ENCODE data around the gene PARD3B. TPM values are rescaled to one million over a fixed set of nuclear protein-coding genes. Genes with fewer than 3 reads are reported as not detected.

Gene PARD3B
- total and polyA plus RNA-seq, 2 experiments from 2014 or later: 4.3 to 8.5 TPM

GRCh38 chr2:205094031-205094430 lies 548.8 kb downstream of the PARD3B start:
- H3K36me3 ChIP-seq: no peaks in the 10 kb centered on the region
- H3K4me3 ChIP-seq: no peak overlapping the region
- no peaks in the 10 kb centered on the region for H3K27me3 ChIP-seq
- TF ChIP-seq CTCF (IDR thresholded peaks at IDR 0.05; ENCODE audit: low read depth, low read length): no peak
- H3K9me3 ChIP-seq (ENCODE audit: low read depth): no peaks in the 10 kb centered on the region
- no peak for DNase-seq (ENCODE audit: low read depth in 1 of 2, low spot score in 1 of 2)
- H3K27ac ChIP-seq: no peak overlapping the region
- peaks cover 48% of the 10 kb centered on the region for H3K4me1 ChIP-seq (ENCODE audit: low read depth)

- Histone ChIP-seq H3K4me3 (no peak overlapping the region), H3K4me1 (ENCODE audit: low read depth) (peaks cover 21% of the 10 kb centered on the region), H3K9me3 (ENCODE audit: low read depth) (no peaks in the 10 kb centered on the region), H3K27me3 (no peaks in the 10 kb centered on the region), H3K27ac (no peak overlapping the region), H3K36me3 (no peaks in the 10 kb centered on the region)
- DNase-seq (ENCODE audit: low read depth in 1 of 2, low spot score in 1 of 2): no peak
- no peak for TF ChIP-seq CTCF (IDR thresholded peaks at IDR 0.05; ENCODE audit: low read depth, low read length)
Measured at GRCh38 chr2:205103699-205104098, 558.4 kb downstream of the PARD3B start.

GRCh38 chr2:205107810-205108209 lies 562.5 kb downstream of the PARD3B start:
- TF ChIP-seq CTCF (IDR thresholded peaks at IDR 0.05; ENCODE audit: low read depth, low read length): no peak
- no peaks in the 10 kb centered on the region for H3K36me3 ChIP-seq
- no peaks in the 10 kb centered on the region for H3K9me3 ChIP-seq (ENCODE audit: low read depth)
- DNase-seq (ENCODE audit: low read depth in 1 of 2, low spot score in 1 of 2): no peak
- no peak overlapping the region for H3K4me3 ChIP-seq
- H3K4me1 ChIP-seq (ENCODE audit: low read depth): peaks cover 11% of the 10 kb centered on the region
- H3K27ac ChIP-seq: no peak overlapping the region
- no peaks in the 10 kb centered on the region for H3K27me3 ChIP-seq

GRCh38 chr2:205115511-205115910 lies 570.2 kb downstream of the PARD3B start:
- DNase-seq (ENCODE audit: low read depth in 1 of 2, low spot score in 1 of 2): no peak
- Histone ChIP-seq H3K36me3 (no peaks in the 10 kb centered on the region), H3K9me3 (ENCODE audit: low read depth) (no peaks in the 10 kb centered on the region), H3K27me3 (no peaks in the 10 kb centered on the region), H3K27ac (no peak overlapping the region), H3K4me1 (ENCODE audit: low read depth) (no peaks in the 10 kb centered on the region), H3K4me3 (no peak overlapping the region)
- TF ChIP-seq CTCF (IDR thresholded peaks at IDR 0.05; ENCODE audit: low read depth, low read length): no peak

- H3K4me1 ChIP-seq (ENCODE audit: low read depth): no peaks in the 10 kb centered on the region
- no peak overlapping the region for H3K27ac ChIP-seq
- TF ChIP-seq CTCF (IDR thresholded peaks at IDR 0.05; ENCODE audit: low read depth, low read length): no peak
- DNase-seq (ENCODE audit: low read depth in 1 of 2, low spot score in 1 of 2): no peak
- no peak overlapping the region for H3K4me3 ChIP-seq
- H3K9me3 ChIP-seq (ENCODE audit: low read depth): no peaks in the 10 kb centered on the region
- H3K36me3 ChIP-seq: no peaks in the 10 kb centered on the region
- no peaks in the 10 kb centered on the region for H3K27me3 ChIP-seq
Measured at GRCh38 chr2:205117125-205117524, 571.9 kb downstream of the PARD3B start.

GRCh38 chr2:205119136-205119535 lies 573.9 kb downstream of the PARD3B start:
- no peak overlapping the region for H3K4me3 ChIP-seq
- H3K4me1 ChIP-seq (ENCODE audit: low read depth): no peaks in the 10 kb centered on the region
- no peaks in the 10 kb centered on the region for H3K9me3 ChIP-seq (ENCODE audit: low read depth)
- H3K36me3 ChIP-seq: no peaks in the 10 kb centered on the region
- H3K27me3 ChIP-seq: no peaks in the 10 kb centered on the region
- no peak overlapping the region for H3K27ac ChIP-seq
- no peak for DNase-seq (ENCODE audit: low read depth in 1 of 2, low spot score in 1 of 2)
- TF ChIP-seq CTCF (IDR thresholded peaks at IDR 0.05; ENCODE audit: low read depth, low read length): no peak
